ENCODE results near the gene RNF14. TPM values are rescaled to one million over a fixed set of nuclear protein-coding genes. Genes with fewer than 3 reads are reported as not detected.

RNF14 gene
- total and polyA plus RNA-seq, 9 of the 15 experiments (the other 6 are each of a cell fraction or from before 2014, with no cell fraction given): 36.3 to 140 (median 75.1) TPM

DNA sequence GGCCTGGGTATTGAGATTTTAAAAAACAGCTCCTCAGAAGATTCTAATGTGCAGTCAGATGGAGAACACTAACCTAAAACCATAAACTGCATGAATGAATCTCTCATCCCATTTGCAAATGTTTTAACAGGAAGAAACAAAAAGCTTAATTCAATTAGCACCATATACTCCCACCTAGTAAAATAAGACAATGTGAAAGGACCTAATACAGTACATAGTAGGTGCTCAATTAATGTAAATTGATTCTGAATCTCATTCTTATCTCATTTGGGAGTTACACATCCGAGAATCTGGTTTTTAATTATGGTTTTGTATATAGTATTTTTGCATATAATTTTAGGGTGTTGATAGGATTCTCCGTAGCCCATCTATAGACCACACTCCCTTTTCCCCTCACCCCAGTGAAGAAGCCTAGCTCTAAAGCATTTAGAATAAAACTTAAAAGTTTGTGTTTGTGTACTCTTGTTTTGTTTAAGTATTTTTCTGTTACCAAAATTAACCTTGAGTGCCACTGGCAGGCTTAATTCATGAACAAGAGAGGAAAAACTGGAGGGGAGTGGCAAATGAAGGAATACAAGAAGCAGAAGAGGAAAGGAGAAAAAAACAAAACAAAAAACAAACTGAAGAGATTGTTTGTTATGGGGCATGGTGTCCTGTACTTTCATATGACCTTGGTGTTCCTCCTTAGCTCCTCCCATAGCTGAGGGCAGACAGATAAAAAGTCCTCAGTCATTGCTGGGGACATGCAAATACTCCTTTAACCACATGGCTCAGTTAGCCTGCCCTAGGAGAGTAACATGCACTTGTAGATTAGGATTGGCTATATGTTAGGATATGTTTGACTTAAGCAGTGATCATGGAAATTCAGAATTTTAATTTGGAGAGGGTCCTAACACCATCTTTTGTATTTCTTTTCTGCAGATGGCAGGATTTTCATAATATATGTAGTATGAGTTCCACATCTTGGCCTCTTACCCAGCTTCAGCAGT lies 1.2 kb downstream of the RNF14 start (continued):
- 0 out of 2 replicates have a peak, but pooled peaks have one; percentile 14 for TF ChIP-seq ZNF444 (CRISPR knock-in tag; IDR thresholded peaks at IDR 0.05)
- TF ChIP-seq ARID2 (IDR thresholded peaks at IDR 0.05): no peak
- no peak for TF ChIP-seq KAT2B (IDR thresholded peaks at IDR 0.05; ENCODE audit: low read depth, low read length)
- TF ChIP-seq MAFK (IDR thresholded peaks at IDR 0.05; ENCODE audit: low read length): peak; percentile 75
- TF ChIP-seq ZNF124 (CRISPR knock-in tag; IDR thresholded peaks at IDR 0.05): no peak
- TF ChIP-seq KDM1A (IDR thresholded peaks at IDR 0.05): 0 out of 4 replicates have a peak, but pooled peaks of 1 of the 2 experiments have one; percentile 12
- 0 out of 2 replicates have a peak, but pooled peaks have one; percentile 19 for TF ChIP-seq NR2C1 (IDR thresholded peaks at IDR 0.05)
- TF ChIP-seq NR2C1 (tag; IDR thresholded peaks at IDR 0.05): peak; percentile 57; the same call in 1 of the 2 replicates
- TF ChIP-seq DNMT1 (IDR thresholded peaks at IDR 0.05): 0 out of 2 replicates have a peak, but pooled peaks have one; percentile 17
- TF ChIP-seq, protein P1, sequence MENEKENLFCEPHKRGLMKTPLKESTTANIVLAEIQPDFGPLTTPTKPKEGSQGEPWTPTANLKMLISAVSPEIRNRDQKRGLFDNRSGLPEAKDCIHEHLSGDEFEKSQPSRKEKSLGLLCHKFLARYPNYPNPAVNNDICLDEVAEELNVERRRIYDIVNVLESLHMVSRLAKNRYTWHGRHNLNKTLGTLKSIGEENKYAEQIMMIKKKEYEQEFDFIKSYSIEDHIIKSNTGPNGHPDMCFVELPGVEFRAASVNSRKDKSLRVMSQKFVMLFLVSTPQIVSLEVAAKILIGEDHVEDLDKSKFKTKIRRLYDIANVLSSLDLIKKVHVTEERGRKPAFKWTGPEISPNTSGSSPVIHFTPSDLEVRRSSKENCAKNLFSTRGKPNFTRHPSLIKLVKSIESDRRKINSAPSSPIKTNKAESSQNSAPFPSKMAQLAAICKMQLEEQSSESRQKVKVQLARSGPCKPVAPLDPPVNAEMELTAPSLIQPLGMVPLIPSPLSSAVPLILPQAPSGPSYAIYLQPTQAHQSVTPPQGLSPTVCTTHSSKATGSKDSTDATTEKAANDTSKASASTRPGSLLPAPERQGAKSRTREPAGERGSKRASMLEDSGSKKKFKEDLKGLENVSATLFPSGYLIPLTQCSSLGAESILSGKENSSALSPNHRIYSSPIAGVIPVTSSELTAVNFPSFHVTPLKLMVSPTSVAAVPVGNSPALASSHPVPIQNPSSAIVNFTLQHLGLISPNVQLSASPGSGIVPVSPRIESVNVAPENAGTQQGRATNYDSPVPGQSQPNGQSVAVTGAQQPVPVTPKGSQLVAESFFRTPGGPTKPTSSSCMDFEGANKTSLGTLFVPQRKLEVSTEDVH (IDR thresholded peaks at IDR 0.05; ENCODE audit: low read depth, partially characterized antibody): peak; percentile 25
- no peak for TF ChIP-seq KLF13 (tag; IDR thresholded peaks at IDR 0.05; ENCODE audit: borderline replicate concordance, low read depth)
- TF ChIP-seq, protein P2, sequence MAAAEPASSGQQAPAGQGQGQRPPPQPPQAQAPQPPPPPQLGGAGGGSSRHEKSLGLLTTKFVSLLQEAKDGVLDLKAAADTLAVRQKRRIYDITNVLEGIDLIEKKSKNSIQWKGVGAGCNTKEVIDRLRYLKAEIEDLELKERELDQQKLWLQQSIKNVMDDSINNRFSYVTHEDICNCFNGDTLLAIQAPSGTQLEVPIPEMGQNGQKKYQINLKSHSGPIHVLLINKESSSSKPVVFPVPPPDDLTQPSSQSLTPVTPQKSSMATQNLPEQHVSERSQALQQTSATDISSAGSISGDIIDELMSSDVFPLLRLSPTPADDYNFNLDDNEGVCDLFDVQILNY (CRISPR knock-in tag; IDR thresholded peaks at IDR 0.05): no peak
- no peak for TF ChIP-seq ZNF561 (CRISPR knock-in tag; conservative IDR thresholded peaks at IDR 0.05)
- no peak for TF ChIP-seq NFATC3 (IDR thresholded peaks at IDR 0.05)
- peak; percentile 58; the same call in 1 of the 2 replicates for TF ChIP-seq SMARCA4 (IDR thresholded peaks at IDR 0.05)
- TF ChIP-seq SRSF7 (optimal IDR thresholded peaks at IDR 0.05; ENCODE audit: low read depth, low read length): no peak
- TF ChIP-seq, protein P3, sequence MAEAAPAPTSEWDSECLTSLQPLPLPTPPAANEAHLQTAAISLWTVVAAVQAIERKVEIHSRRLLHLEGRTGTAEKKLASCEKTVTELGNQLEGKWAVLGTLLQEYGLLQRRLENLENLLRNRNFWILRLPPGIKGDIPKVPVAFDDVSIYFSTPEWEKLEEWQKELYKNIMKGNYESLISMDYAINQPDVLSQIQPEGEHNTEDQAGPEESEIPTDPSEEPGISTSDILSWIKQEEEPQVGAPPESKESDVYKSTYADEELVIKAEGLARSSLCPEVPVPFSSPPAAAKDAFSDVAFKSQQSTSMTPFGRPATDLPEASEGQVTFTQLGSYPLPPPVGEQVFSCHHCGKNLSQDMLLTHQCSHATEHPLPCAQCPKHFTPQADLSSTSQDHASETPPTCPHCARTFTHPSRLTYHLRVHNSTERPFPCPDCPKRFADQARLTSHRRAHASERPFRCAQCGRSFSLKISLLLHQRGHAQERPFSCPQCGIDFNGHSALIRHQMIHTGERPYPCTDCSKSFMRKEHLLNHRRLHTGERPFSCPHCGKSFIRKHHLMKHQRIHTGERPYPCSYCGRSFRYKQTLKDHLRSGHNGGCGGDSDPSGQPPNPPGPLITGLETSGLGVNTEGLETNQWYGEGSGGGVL (CRISPR knock-in tag; IDR thresholded peaks at IDR 0.05): no peak
- TF ChIP-seq TAF9B (IDR thresholded peaks at IDR 0.05; ENCODE audit: partially characterized antibody): peak; percentile 27
- TF ChIP-seq ZNF77 (CRISPR knock-in tag; IDR thresholded peaks at IDR 0.05): no peak
- TF ChIP-seq, protein P4, sequence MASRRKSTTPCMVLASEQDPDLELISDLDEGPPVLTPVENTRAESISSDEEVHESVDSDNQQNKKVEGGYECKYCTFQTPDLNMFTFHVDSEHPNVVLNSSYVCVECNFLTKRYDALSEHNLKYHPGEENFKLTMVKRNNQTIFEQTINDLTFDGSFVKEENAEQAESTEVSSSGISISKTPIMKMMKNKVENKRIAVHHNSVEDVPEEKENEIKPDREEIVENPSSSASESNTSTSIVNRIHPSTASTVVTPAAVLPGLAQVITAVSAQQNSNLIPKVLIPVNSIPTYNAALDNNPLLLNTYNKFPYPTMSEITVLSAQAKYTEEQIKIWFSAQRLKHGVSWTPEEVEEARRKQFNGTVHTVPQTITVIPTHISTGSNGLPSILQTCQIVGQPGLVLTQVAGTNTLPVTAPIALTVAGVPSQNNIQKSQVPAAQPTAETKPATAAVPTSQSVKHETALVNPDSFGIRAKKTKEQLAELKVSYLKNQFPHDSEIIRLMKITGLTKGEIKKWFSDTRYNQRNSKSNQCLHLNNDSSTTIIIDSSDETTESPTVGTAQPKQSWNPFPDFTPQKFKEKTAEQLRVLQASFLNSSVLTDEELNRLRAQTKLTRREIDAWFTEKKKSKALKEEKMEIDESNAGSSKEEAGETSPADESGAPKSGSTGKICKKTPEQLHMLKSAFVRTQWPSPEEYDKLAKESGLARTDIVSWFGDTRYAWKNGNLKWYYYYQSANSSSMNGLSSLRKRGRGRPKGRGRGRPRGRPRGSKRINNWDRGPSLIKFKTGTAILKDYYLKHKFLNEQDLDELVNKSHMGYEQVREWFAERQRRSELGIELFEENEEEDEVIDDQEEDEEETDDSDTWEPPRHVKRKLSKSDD (conservative IDR thresholded peaks at IDR 0.05; ENCODE audit: low read length): no peak

Measured in K562 (cell line).